Mucosa of rectum (tissue), 2 donors: ENCODE measurements around the gene SNUPN.
"Not testable (repeated sequence)": the region's sequence is repeated elsewhere in the genome, so short reads cannot be mapped to it uniquely, and the experiment has no call there.

Source experiments
- H3K27ac ChIP-seq, 2 donors: one replicate each; pipeline ENCODE4 v1.7.0; 2013; ENCODE audit warnings: inconsistent platforms in 2 of 2, low read depth in 2 of 2, low read length in 2 of 2
- H3K27me3 ChIP-seq, 2 donors: one replicate each; pipeline ENCODE4 v1.7.0; 2013; ENCODE audit warnings: low read length in 2 of 2; ENCODE audit not compliant: control insufficient read depth in 2 of 2, insufficient read depth in 2 of 2
- H3K36me3 ChIP-seq, 2 donors: one replicate each; pipeline ENCODE4 v1.7.0; 2013; ENCODE audit warnings: low read length in 2 of 2; ENCODE audit not compliant: control insufficient read depth in 2 of 2, insufficient read depth in 2 of 2
- H3K4me1 ChIP-seq, 2 donors: one replicate each; pipeline ENCODE4 v1.7.0; 2013; ENCODE audit warnings: low read length in 2 of 2, mild to moderate bottlenecking in 1 of 2; ENCODE audit not compliant: control insufficient read depth in 2 of 2, insufficient read depth in 2 of 2
- H3K4me3 ChIP-seq, 2 donors: one replicate each; pipeline ENCODE4 v1.7.0; 2013; ENCODE audit warnings: low read length in 2 of 2
- H3K9ac ChIP-seq, 2 donors: one replicate each; pipeline ENCODE4 v1.7.0; 2013; ENCODE audit warnings: low read length in 2 of 2, low read depth in 1 of 2, mild to moderate bottlenecking in 1 of 2
- H3K9me3 ChIP-seq, 2 donors: one replicate each; pipeline ENCODE4 v1.7.0; 2013; ENCODE audit warnings: low read length in 2 of 2; ENCODE audit not compliant: control insufficient read depth in 2 of 2
- donor health status: healthy.
- donor health status: Normal muscosa, but diverticular disease.

SNUPN gene

GRCh38 chr15:75561888-75562287 lies 63.6 kb downstream of the SNUPN start:
- no peaks in the 10 kb centered on the region for H3K9me3 ChIP-seq
- H3K4me3 ChIP-seq = no peak overlapping the region
- H3K27ac ChIP-seq = no peak overlapping the region
- no peaks in the 10 kb centered on the region for H3K27me3 ChIP-seq
- H3K4me1 ChIP-seq = no peaks in the 10 kb centered on the region
- H3K36me3 ChIP-seq = no peaks in the 10 kb centered on the region
- no peak overlapping the region for H3K9ac ChIP-seq

GRCh38 chr15:75559360-75559759 lies 66.2 kb downstream of the SNUPN start:
- H3K36me3 ChIP-seq = not testable (repeated sequence)

GRCh38 chr15:75558955-75559354 lies 66.6 kb downstream of the SNUPN start:
- not testable (repeated sequence) for H3K36me3 ChIP-seq, H3K27ac ChIP-seq, H3K4me1 ChIP-seq, H3K4me3 ChIP-seq, H3K9ac ChIP-seq, H3K27me3 ChIP-seq, H3K9me3 ChIP-seq

More at GRCh38 chr15:75559360-75559759, 66.2 kb downstream of the SNUPN start:
- H3K9me3 ChIP-seq, H3K27ac ChIP-seq, H3K27me3 ChIP-seq, H3K4me3 ChIP-seq, H3K9ac ChIP-seq, H3K4me1 ChIP-seq: not testable (repeated sequence)

GRCh38 chr15:75554717-75555116 lies 70.8 kb downstream of the SNUPN start:
- no peaks in the 10 kb centered on the region for H3K27me3 ChIP-seq
- H3K4me1 ChIP-seq = no peaks in the 10 kb centered on the region
- no peaks in the 10 kb centered on the region for H3K9me3 ChIP-seq
- no peak overlapping the region for H3K27ac ChIP-seq
- H3K36me3 ChIP-seq = no peaks in the 10 kb centered on the region
- H3K4me3 ChIP-seq = no peak overlapping the region
- no peak overlapping the region for H3K9ac ChIP-seq

GRCh38 chr15:75553659-75554058 lies 71.9 kb downstream of the SNUPN start:
- no peaks in the 10 kb centered on the region for H3K36me3 ChIP-seq
- H3K4me3 ChIP-seq = no peak overlapping the region
- no peak overlapping the region for H3K27ac ChIP-seq
- H3K27me3 ChIP-seq = no peaks in the 10 kb centered on the region
- H3K9ac ChIP-seq = no peak overlapping the region
- no peaks in the 10 kb centered on the region for H3K4me1 ChIP-seq
- no peaks in the 10 kb centered on the region for H3K9me3 ChIP-seq

GRCh38 chr15:75551091-75551490 lies 74.4 kb downstream of the SNUPN start:
- Histone ChIP-seq H3K9me3 (no peaks in the 10 kb centered on the region), H3K27ac (no peak overlapping the region), H3K36me3 (no peaks in the 10 kb centered on the region), H3K4me3 (no peak overlapping the region), H3K9ac (no peak overlapping the region), H3K27me3 (no peaks in the 10 kb centered on the region), H3K4me1 (no peaks in the 10 kb centered on the region)
